ENCODE data around the gene DPP4.

The DPP4 gene

DNA sequence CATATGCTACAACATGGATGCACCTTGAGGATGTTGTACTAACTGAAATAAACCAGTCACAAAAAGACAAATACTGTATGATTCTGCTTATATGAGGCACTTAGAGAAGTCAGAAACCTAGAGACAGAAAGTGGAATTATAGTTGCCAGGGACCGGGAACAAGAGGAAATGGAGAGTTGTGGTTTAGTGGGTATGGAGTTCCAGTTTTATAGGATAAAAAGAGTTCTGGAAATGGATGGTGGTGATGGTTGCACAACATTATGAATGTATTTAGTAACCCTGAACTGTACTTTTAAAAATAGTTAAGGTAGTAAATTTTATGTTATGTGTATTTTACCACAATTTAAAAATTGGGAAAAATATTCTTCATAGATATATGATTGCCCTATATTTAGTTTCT lies 97.7 kb downstream of the DPP4 start:
- 71% methylated on average over 1 of the region's 1 CpG for WGBS (ENCODE audit: insufficient coverage)
- peaks cover 5 to 34% (median 8%) of the 10 kb centered on the region in 4 experiments for H3K4me1 ChIP-seq (ENCODE audit: control extremely low read depth in 1 of 4, control insufficient read depth in 4 of 4, insufficient read depth in 4 of 4, low read length in 3 of 4)
- DNase-seq = no peak
- ChIA-PET POLR2A (no interaction called here), CTCF (no interaction called here)
- H3K4me3 ChIP-seq (ENCODE audit: control insufficient read depth in 1 of 7, extremely low read depth in 1 of 7, insufficient read depth in 4 of 7, low read depth in 2 of 7, low read length in 6 of 7) = no peak overlapping the region
- no peaks in the 10 kb centered on the region for H3K9me3 ChIP-seq (ENCODE audit: control extremely low read depth in 1 of 5, control insufficient read depth in 4 of 5, insufficient read depth in 2 of 5, low read depth in 1 of 5, low read length in 4 of 5)
- H3K27ac ChIP-seq (ENCODE audit: insufficient read depth in 1 of 2, low read depth in 1 of 2, low read length in 2 of 2, poor library complexity in 1 of 2, severe bottlenecking in 2 of 2) = no peak overlapping the region
- H3K27me3 ChIP-seq (replicated peaks in 2 of 5; ENCODE audit: control insufficient read depth in 4 of 5, insufficient read depth in 5 of 5, low read length in 4 of 5) = no peaks in the 10 kb centered on the region
- H3K36me3 ChIP-seq (ENCODE audit: control insufficient read depth in 4 of 4, insufficient read depth in 4 of 4, low read length in 3 of 4) = no peaks in the 10 kb centered on the region

DNA sequence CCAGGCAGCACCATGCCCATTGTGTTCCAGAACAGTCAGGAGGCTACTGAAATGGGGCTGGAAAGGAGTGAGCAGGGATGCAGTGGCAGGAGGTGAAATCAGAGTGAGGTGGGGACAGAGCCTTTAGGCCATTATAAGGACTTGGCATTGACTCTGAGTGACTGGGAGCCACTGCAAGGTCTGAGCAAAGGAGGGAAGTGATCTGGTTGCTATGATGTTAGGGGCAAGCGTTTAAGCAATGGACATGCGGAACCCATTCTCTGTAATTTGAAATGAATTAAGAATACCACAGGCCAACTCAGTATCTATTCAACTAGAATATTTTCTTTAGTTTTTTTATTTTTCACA lies 98.2 kb downstream of the DPP4 start:
- no peaks in the 10 kb centered on the region for H3K36me3 ChIP-seq (ENCODE audit: control insufficient read depth in 4 of 4, insufficient read depth in 4 of 4, low read length in 3 of 4)
- H3K4me1 ChIP-seq (ENCODE audit: control extremely low read depth in 1 of 4, control insufficient read depth in 4 of 4, insufficient read depth in 4 of 4, low read length in 3 of 4) = peaks cover 5 to 34% (median 8%) of the 10 kb centered on the region in 4 experiments
- CTCF ChIA-PET = no interaction called here
- no peak for DNase-seq
- no peaks in the 10 kb centered on the region for H3K9me3 ChIP-seq (ENCODE audit: control extremely low read depth in 1 of 5, control insufficient read depth in 4 of 5, insufficient read depth in 2 of 5, low read depth in 1 of 5, low read length in 4 of 5)
- no peak overlapping the region for H3K27ac ChIP-seq (ENCODE audit: insufficient read depth in 1 of 2, low read depth in 1 of 2, low read length in 2 of 2, poor library complexity in 1 of 2, severe bottlenecking in 2 of 2)
- no peaks in the 10 kb centered on the region for H3K27me3 ChIP-seq (replicated peaks in 2 of 5; ENCODE audit: control insufficient read depth in 4 of 5, insufficient read depth in 5 of 5, low read length in 4 of 5)
- H3K4me3 ChIP-seq (ENCODE audit: control insufficient read depth in 1 of 7, extremely low read depth in 1 of 7, insufficient read depth in 4 of 7, low read depth in 2 of 7, low read length in 6 of 7) = no peak overlapping the region
- no CpG with 5 or more reads among the region's 2 CpGs for WGBS (ENCODE audit: insufficient coverage)
- POLR2A ChIA-PET = no interaction called here

DNA sequence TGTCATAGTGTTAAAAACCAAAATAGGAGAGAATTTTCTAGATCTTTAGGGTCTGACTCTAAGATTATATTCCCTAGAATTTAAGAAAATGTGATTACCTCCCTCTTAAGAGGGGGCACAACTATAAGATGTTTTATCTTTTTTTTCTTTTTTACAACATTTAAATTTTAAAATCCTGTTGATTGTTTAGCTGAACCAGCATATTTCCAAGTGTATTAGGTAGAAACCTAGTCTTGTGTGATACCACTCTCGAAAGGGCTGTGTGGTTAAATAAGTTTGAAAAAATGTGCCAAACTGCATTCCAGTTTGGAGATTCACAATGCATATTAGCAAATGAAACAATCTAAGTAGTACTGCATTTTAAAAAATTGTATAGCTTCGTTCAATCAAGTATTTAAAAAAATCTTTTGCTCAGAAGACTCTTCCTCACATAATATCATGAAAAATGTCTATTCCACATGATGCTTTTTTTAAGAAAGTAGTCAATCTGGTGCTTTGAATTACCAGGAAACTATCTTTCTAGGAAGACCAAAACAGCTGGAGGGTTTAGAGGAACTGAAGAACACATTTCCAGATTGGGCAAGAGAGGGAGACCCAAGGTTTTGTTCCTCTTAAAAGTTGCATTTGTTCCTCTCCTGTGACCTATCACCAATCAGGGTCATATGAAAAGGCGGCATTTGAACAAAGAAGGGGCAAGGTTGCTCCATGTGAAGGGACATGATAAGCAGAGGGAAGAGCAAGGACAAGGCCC lies 98.8 kb downstream of the DPP4 start:
- H3K4me1 ChIP-seq (ENCODE audit: control extremely low read depth in 1 of 4, control insufficient read depth in 4 of 4, insufficient read depth in 4 of 4, low read length in 3 of 4) = peaks cover 5 to 29% (median 8%) of the 10 kb centered on the region in 4 experiments
- H3K27me3 ChIP-seq (replicated peaks in 2 of 5; ENCODE audit: control insufficient read depth in 4 of 5, insufficient read depth in 5 of 5, low read length in 4 of 5) = no peaks in the 10 kb centered on the region
- no peak overlapping the region for H3K27ac ChIP-seq (ENCODE audit: insufficient read depth in 1 of 2, low read depth in 1 of 2, low read length in 2 of 2, poor library complexity in 1 of 2, severe bottlenecking in 2 of 2)
- ChIA-PET POLR2A (no interaction called here), CTCF (interaction anchor here (0.6 kb wide), 1 partner anchor 836 kb away, joined by 3 read pairs; no protein-coding TSS in a partner anchor)
- WGBS (ENCODE audit: insufficient coverage) = 100% methylated on average over 1 of the region's 3 CpGs
- H3K4me3 ChIP-seq (ENCODE audit: control insufficient read depth in 1 of 7, extremely low read depth in 1 of 7, insufficient read depth in 4 of 7, low read depth in 2 of 7, low read length in 6 of 7) = no peak overlapping the region
- no peaks in the 10 kb centered on the region for H3K36me3 ChIP-seq (ENCODE audit: control insufficient read depth in 4 of 4, insufficient read depth in 4 of 4, low read length in 3 of 4)
- no peak for DNase-seq
- no peaks in the 10 kb centered on the region for H3K9me3 ChIP-seq (ENCODE audit: control extremely low read depth in 1 of 5, control insufficient read depth in 4 of 5, insufficient read depth in 2 of 5, low read depth in 1 of 5, low read length in 4 of 5)

DNA sequence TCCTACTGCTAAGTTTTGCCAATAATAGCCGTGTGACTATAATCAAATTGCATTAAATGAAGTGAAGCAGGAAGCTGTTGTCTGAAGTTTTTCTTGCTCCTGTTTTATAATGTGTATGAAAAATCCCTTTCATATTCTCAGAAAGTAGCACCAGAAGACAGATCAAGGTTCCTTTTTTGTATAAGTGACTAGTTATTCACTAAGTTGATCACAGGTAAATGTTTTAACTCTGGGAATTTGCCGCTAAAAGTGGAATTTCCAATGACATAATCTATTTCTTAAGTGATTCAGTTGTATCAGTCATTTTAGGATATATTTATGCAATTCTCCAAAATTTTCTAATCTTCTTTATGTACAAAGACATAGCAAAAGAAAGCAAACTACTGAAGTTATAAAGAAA lies 99.6 kb downstream of the DPP4 start:
- WGBS (ENCODE audit: insufficient coverage) = no CpG with 5 or more reads among the region's 2 CpGs
- H3K27me3 ChIP-seq (replicated peaks in 2 of 5; ENCODE audit: control insufficient read depth in 4 of 5, insufficient read depth in 5 of 5, low read length in 4 of 5) = no peaks in the 10 kb centered on the region
- ChIA-PET CTCF (no interaction called here), POLR2A (no interaction called here)
- H3K36me3 ChIP-seq (ENCODE audit: control insufficient read depth in 4 of 4, insufficient read depth in 4 of 4, low read length in 3 of 4) = no peaks in the 10 kb centered on the region
- no peak overlapping the region for H3K27ac ChIP-seq (ENCODE audit: insufficient read depth in 1 of 2, low read depth in 1 of 2, low read length in 2 of 2, poor library complexity in 1 of 2, severe bottlenecking in 2 of 2)
- no peak for DNase-seq
- no peaks in the 10 kb centered on the region for H3K9me3 ChIP-seq (ENCODE audit: control extremely low read depth in 1 of 5, control insufficient read depth in 4 of 5, insufficient read depth in 2 of 5, low read depth in 1 of 5, low read length in 4 of 5)
- peaks cover 0 to 22% (median 4%) of the 10 kb centered on the region in 4 experiments for H3K4me1 ChIP-seq (ENCODE audit: control extremely low read depth in 1 of 4, control insufficient read depth in 4 of 4, insufficient read depth in 4 of 4, low read length in 3 of 4)
- H3K4me3 ChIP-seq (ENCODE audit: control insufficient read depth in 1 of 7, extremely low read depth in 1 of 7, insufficient read depth in 4 of 7, low read depth in 2 of 7, low read length in 6 of 7) = no peak overlapping the region

DNA sequence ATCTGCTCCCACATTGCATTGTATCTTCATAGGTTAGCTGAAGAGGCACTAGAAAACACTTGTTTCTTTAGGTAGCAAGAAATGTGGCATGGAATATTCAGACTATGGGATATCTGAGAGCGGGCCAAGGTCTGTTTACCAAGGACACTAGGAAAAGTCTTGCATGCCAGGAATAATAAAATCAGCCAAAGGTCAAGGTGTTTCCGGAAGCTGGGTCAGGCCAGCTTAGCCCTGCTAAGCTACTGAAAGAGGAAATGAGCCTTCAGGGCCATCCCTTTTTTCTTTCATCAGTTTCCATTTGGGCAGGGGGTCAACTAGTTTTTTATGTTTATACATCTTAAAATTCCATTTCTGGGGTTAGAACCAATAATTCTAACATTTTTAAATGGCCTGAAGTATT lies 101.1 kb downstream of the DPP4 start:
- Histone ChIP-seq H3K27ac (ENCODE audit: insufficient read depth in 1 of 2, low read depth in 1 of 2, low read length in 2 of 2, poor library complexity in 1 of 2, severe bottlenecking in 2 of 2) (no peak overlapping the region), H3K4me3 (ENCODE audit: control insufficient read depth in 1 of 7, extremely low read depth in 1 of 7, insufficient read depth in 4 of 7, low read depth in 2 of 7, low read length in 6 of 7) (no peak overlapping the region), H3K4me1 (ENCODE audit: control extremely low read depth in 1 of 4, control insufficient read depth in 4 of 4, insufficient read depth in 4 of 4, low read length in 3 of 4) (peaks cover 0 to 9% (median 0%) of the 10 kb centered on the region in 4 experiments), H3K36me3 (ENCODE audit: control insufficient read depth in 4 of 4, insufficient read depth in 4 of 4, low read length in 3 of 4) (no peaks in the 10 kb centered on the region), H3K9me3 (ENCODE audit: control extremely low read depth in 1 of 5, control insufficient read depth in 4 of 5, insufficient read depth in 2 of 5, low read depth in 1 of 5, low read length in 4 of 5) (no peaks in the 10 kb centered on the region), H3K27me3 (replicated peaks in 2 of 5; ENCODE audit: control insufficient read depth in 4 of 5, insufficient read depth in 5 of 5, low read length in 4 of 5) (no peaks in the 10 kb centered on the region)
- DNase-seq = no peak
- ChIA-PET POLR2A (no interaction called here), CTCF (interaction anchor here (1.3 kb wide), 1 partner anchor 37 kb away, joined by 3 read pairs; no protein-coding TSS in a partner anchor)
- WGBS (ENCODE audit: insufficient coverage) = 100% methylated on average over 2 of the region's 2 CpGs

DNA sequence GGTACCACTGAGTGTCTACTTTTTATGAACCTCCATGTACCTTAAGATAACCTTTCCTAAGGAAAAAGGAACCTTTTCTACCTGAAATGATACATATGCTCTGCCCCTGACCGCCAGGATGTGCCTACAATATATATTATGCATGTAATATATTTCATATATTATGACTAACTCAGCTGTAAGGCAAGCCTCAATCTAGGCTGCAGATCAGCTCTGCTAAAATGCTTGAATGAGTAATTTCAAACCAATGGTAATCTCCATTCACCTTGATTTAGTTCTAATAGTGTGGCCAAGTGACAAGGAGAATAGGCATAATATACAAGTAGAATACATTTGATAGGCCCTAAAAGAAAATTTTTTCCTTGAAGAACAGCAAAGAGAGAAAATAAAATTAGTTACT lies 101.8 kb downstream of the DPP4 start:
- no peak for DNase-seq
- no peak overlapping the region for H3K27ac ChIP-seq (ENCODE audit: insufficient read depth in 1 of 2, low read depth in 1 of 2, low read length in 2 of 2, poor library complexity in 1 of 2, severe bottlenecking in 2 of 2)
- H3K4me1 ChIP-seq (ENCODE audit: control extremely low read depth in 1 of 4, control insufficient read depth in 4 of 4, insufficient read depth in 4 of 4, low read length in 3 of 4) = peaks cover 0 to 9% (median 0%) of the 10 kb centered on the region in 4 experiments
- ChIA-PET CTCF (interaction anchor here (1.1 to 1.3 kb wide), 2 partner anchors 8 to 38 kb away, joined by 3 to 4 read pairs; no protein-coding TSS in a partner anchor), POLR2A (no interaction called here)
- whole genome bisulfite sequencing (ENCODE audit: insufficient coverage) = no CpG with 5 or more reads among the region's 1 CpG
- no peaks in the 10 kb centered on the region for H3K36me3 ChIP-seq (ENCODE audit: control insufficient read depth in 4 of 4, insufficient read depth in 4 of 4, low read length in 3 of 4)
- no peaks in the 10 kb centered on the region for H3K27me3 ChIP-seq (replicated peaks in 2 of 5; ENCODE audit: control insufficient read depth in 4 of 5, insufficient read depth in 5 of 5, low read length in 4 of 5)
- H3K4me3 ChIP-seq (ENCODE audit: control insufficient read depth in 1 of 7, extremely low read depth in 1 of 7, insufficient read depth in 4 of 7, low read depth in 2 of 7, low read length in 6 of 7) = no peak overlapping the region
- no peaks in the 10 kb centered on the region for H3K9me3 ChIP-seq (ENCODE audit: control extremely low read depth in 1 of 5, control insufficient read depth in 4 of 5, insufficient read depth in 2 of 5, low read depth in 1 of 5, low read length in 4 of 5)

DNA sequence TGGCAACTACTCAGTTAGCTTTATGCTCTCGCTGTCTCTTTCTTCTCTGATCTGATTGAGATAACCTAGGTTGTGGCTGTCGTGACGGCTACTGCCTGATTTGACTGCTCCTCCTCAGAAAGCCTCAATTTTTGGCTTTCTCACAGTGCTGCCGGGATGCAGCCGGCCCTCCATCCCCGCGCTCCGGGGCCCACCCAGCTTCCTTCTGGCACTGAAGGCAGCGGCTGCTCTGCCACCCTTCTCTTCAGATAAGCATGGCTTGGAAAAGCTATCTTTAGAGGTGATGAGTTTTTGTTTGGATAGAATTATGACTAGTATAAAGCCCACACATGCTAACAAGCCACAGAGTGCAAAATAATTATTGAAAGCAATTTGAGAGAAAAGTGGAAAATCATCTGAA lies 102.5 kb downstream of the DPP4 start:
- Histone ChIP-seq H3K27ac (ENCODE audit: insufficient read depth in 1 of 2, low read depth in 1 of 2, low read length in 2 of 2, poor library complexity in 1 of 2, severe bottlenecking in 2 of 2) (no peak overlapping the region), H3K4me3 (ENCODE audit: control insufficient read depth in 1 of 7, extremely low read depth in 1 of 7, insufficient read depth in 4 of 7, low read depth in 2 of 7, low read length in 6 of 7) (no peak overlapping the region), H3K9me3 (ENCODE audit: control extremely low read depth in 1 of 5, control insufficient read depth in 4 of 5, insufficient read depth in 2 of 5, low read depth in 1 of 5, low read length in 4 of 5) (no peaks in the 10 kb centered on the region), H3K27me3 (replicated peaks in 2 of 5; ENCODE audit: control insufficient read depth in 4 of 5, insufficient read depth in 5 of 5, low read length in 4 of 5) (no peaks in the 10 kb centered on the region), H3K36me3 (ENCODE audit: control insufficient read depth in 4 of 4, insufficient read depth in 4 of 4, low read length in 3 of 4) (no peaks in the 10 kb centered on the region), H3K4me1 (ENCODE audit: control extremely low read depth in 1 of 4, control insufficient read depth in 4 of 4, insufficient read depth in 4 of 4, low read length in 3 of 4) (peaks cover 0 to 13% (median 0%) of the 10 kb centered on the region in 4 experiments)
- no peak for DNase-seq
- 96% methylated on average over 7 of the region's 9 CpGs for WGBS (ENCODE audit: insufficient coverage)
- CTCF ChIA-PET = interaction anchor here (1.1 to 1.6 kb wide), 2 partner anchors 9 to 11 kb away, joined by 4 read pairs; no protein-coding TSS in a partner anchor
- POLR2A ChIA-PET = no interaction called here
